B cell (primary cell): ENCODE measurements around the gene PASD1. TPM values are rescaled to one million over a fixed set of nuclear protein-coding genes. Genes with fewer than 3 reads are reported as not detected.

ENCODE experiments used
- ATAC-seq: fragments of 200-7000 bp; cut with Tn5 transposase; one replicate; pipeline ENCODE4 v1.10.0; 2021; ENCODE audit warnings: low read depth, mild to moderate bottlenecking, moderate number of reproducible peaks, moderate library complexity
- CTCF ChIA-PET: fragments of 350-600 bp; sonication (Branson Sonifier 250); formaldehyde crosslinking; loops from one replicate; lab custom pipeline; 2021; ENCODE audit warnings: antibody characterized with exemption, inconsistent platforms; lab: Charles Lee
- POLR2A ChIA-PET: fragments of 350-600 bp; sonication (Branson Sonifier 250); formaldehyde crosslinking; loops from one replicate; lab custom pipeline; 2021; ENCODE audit warnings: antibody characterized with exemption; lab: Charles Lee
- DNase-seq: peaks from one replicate; pipeline ENCODE4 v3.0.0; 2013
- H2AFZ ChIP-seq: 2 replicates; pipeline ENCODE4 v1.6.1; 2012; ENCODE audit warnings: mild to moderate bottlenecking, low read depth, low read length; ENCODE audit not compliant: insufficient read depth, poor library complexity, severe bottlenecking
- H3K27ac ChIP-seq, 2 donors: 1 replicate in 1 of 2; 2 replicates in 1 of 2; pipeline ENCODE4 v1.5.1; 2012 to 2013; ENCODE audit warnings: low read length in 2 of 2, mild to moderate bottlenecking in 2 of 2, moderate library complexity in 1 of 2
- H3K27me3 ChIP-seq, 4 experiments: fragments of 200-600 bp in 1 of 4; sonication (generic) in 1 of 4; replicated peaks in 1 of 4; 1 replicate in 2 of 4; 2 replicates in 2 of 4; pipeline versions ENCODE4 v1.6.1 to v1.7.0; 2013 to 2016; ENCODE audit warnings: low read length in 3 of 4, mild to moderate bottlenecking in 2 of 4, mixed read lengths in 1 of 4, moderate library complexity in 1 of 4; ENCODE audit not compliant: insufficient read depth in 4 of 4, control insufficient read depth in 3 of 4; ENCODE audit errors: control extremely low read depth in 1 of 4
- H3K36me3 ChIP-seq, 2 experiments: replicated peaks in 1 of 2; 1 replicate in 1 of 2; 2 replicates in 1 of 2; pipeline versions ENCODE4 v1.6.1 to v1.7.1; 2013; ENCODE audit warnings: low read length in 1 of 2; ENCODE audit not compliant: insufficient read depth in 2 of 2, control insufficient read depth in 1 of 2; ENCODE audit errors: control extremely low read depth in 1 of 2, extremely low read depth in 1 of 2
- H3K4me1 ChIP-seq, 2 donors: fragments of 200-600 bp in 1 of 2; sonication (generic) in 1 of 2; 1 replicate in 1 of 2; 2 replicates in 1 of 2; pipeline versions ENCODE4 v1.5.1 to v1.6.1; 2013 to 2017; ENCODE audit warnings: low read length in 2 of 2; ENCODE audit not compliant: control insufficient read depth in 2 of 2, insufficient read depth in 2 of 2
- H3K4me2 ChIP-seq: replicated peaks from 2 replicates; pipeline ENCODE3; 2012; ENCODE audit warnings: mild to moderate bottlenecking, low read depth, low read length; ENCODE audit not compliant: poor library complexity, severe bottlenecking
- H3K4me3 ChIP-seq, 5 experiments: fragments of 200-600 bp in 1 of 5; sonication (generic) in 1 of 5; 1 replicate in 3 of 5; 2 replicates in 2 of 5; pipeline versions ENCODE4 v1.5.1 to v1.7.0; 2011 to 2016; ENCODE audit warnings: low read length in 4 of 5, mild to moderate bottlenecking in 4 of 5, low read depth in 2 of 5, control low read depth in 1 of 5, moderate library complexity in 1 of 5; ENCODE audit not compliant: insufficient read depth in 1 of 5; ENCODE audit errors: control extremely low read depth in 1 of 5, extremely low read depth in 1 of 5
- H3K79me2 ChIP-seq: fragments of 200-600 bp; sonication (generic); one replicate; pipeline ENCODE4 v1.6.0; 2016; ENCODE audit warnings: low read length; ENCODE audit not compliant: control insufficient read depth, insufficient read depth
- H3K9ac ChIP-seq: fragments of 200-600 bp; sonication (generic); 2 replicates; pipeline ENCODE4 v1.6.1; 2017; ENCODE audit warnings: mild to moderate bottlenecking, low read length, moderate library complexity
- H3K9me3 ChIP-seq, 3 donors: one replicate each; pipeline versions ENCODE4 v1.6.1 to v1.7.1; 2013; ENCODE audit warnings: low read length in 2 of 3; ENCODE audit not compliant: control insufficient read depth in 2 of 3, insufficient read depth in 1 of 3; ENCODE audit errors: control extremely low read depth in 1 of 3
- H4K20me1 ChIP-seq: 2 replicates; pipeline ENCODE4 v1.6.0; 2012; ENCODE audit warnings: mild to moderate bottlenecking, low read length; ENCODE audit not compliant: insufficient read depth, control insufficient read depth, poor library complexity, severe bottlenecking
- H3K27ac Mint-ChIP-seq: one replicate; pipeline ENCODE4 v1.8.0; 2021; ENCODE audit warnings: mixed read lengths
- H3K27me3 Mint-ChIP-seq: one replicate; pipeline ENCODE4 v1.8.0; 2021; ENCODE audit warnings: mixed read lengths
- H3K4me1 Mint-ChIP-seq: one replicate; pipeline ENCODE4 v1.8.0; 2021; ENCODE audit warnings: mixed read lengths
- H3K4me3 Mint-ChIP-seq: one replicate; pipeline ENCODE4 v1.8.0; 2021; ENCODE audit warnings: mixed read lengths
- H3K9me3 Mint-ChIP-seq: one replicate; pipeline ENCODE4 v1.8.0; 2022; ENCODE audit warnings: mixed read lengths; ENCODE audit not compliant: insufficient read depth
- CTCF ChIP-seq: fragments of 200-600 bp; IDR thresholded peaks from one replicate; pipeline ENCODE4 v1.8.0; 2022; ENCODE audit warnings: antibody characterized with exemption, mild to moderate bottlenecking
- EZH2 ChIP-seq: IDR thresholded peaks from 2 replicates; pipeline ENCODE4 v1.6.1; 2012; ENCODE audit warnings: borderline replicate concordance, low read depth, mild to moderate bottlenecking, moderate library complexity, low read length; ENCODE audit not compliant: insufficient read depth, poor library complexity, severe bottlenecking
- WGBS: methylation state at CpG from one replicate; pipeline ENCODE4 v1.1.5; 2013; ENCODE audit warnings: missing lambda C conversion rate; ENCODE audit not compliant: insufficient coverage; 5-methylcytosine and 5-hydroxymethylcytosine counted together
- intact Hi-C: fragments of 100-400 bp; cut with micrococcal nuclease; formaldehyde crosslinking; loops from one replicate; pipeline ENCODE4 v1.10.0; 2022
- polyA plus RNA-seq: library from polyadenylated mRNA; depleted of rRNA; stranded (reverse); fragments of >200 nt; gene quantifications from 2 replicates; pipeline ENCODE4 v1.2.3, GENCODE V29; 2012
- total RNA-seq, 2 donors: library from RNA; stranded (reverse); fragments of 120-200 nt in 1 of 2; gene quantifications; 1 replicate in 1 of 2; 2 replicates in 1 of 2; pipeline versions ENCODE4 v1.2.3 to v1.2.4, GENCODE V29; 2013 to 2022

The PASD1 gene
- total and polyA plus RNA-seq, 2 donors (not counting 1 experiment from before 2014, with no cell fraction given): not detected

GRCh38 chrX:151516538-151517187 lies 46.8 kb upstream of the PASD1 start:
- Mint-ChIP-seq H3K9me3 (no peaks in the 10 kb centered on the region), H3K27me3 (no peaks in the 10 kb centered on the region), H3K27ac (no peak overlapping the region), H3K4me1 (no peaks in the 10 kb centered on the region), H3K4me3 (no peak overlapping the region)
- H3K9ac ChIP-seq: no peak overlapping the region
- H2AFZ ChIP-seq: no peak overlapping the region
- ChIA-PET CTCF (no interaction called here), POLR2A (no interaction called here)
- H3K4me2 ChIP-seq: no peak overlapping the region
- DNase-seq: no peak
- TF ChIP-seq EZH2: no peak
- no peak for TF ChIP-seq CTCF
- H4K20me1 ChIP-seq: no peaks in the 10 kb centered on the region
- H3K4me1 ChIP-seq: no peaks in the 10 kb centered on the region
- H3K27me3 ChIP-seq: no peaks in the 10 kb centered on the region
- H3K9me3 ChIP-seq: no peaks in the 10 kb centered on the region
- ATAC-seq: no peak
- 83% methylated on average over 15 of the region's 15 CpGs for WGBS
- intact Hi-C loops: no loop called here
- H3K4me3 ChIP-seq: no peak overlapping the region
- no peak overlapping the region for H3K27ac ChIP-seq
- no peaks in the 10 kb centered on the region for H3K79me2 ChIP-seq
- no peaks in the 10 kb centered on the region for H3K36me3 ChIP-seq

GRCh38 chrX:151517421-151517820 lies 46.1 kb upstream of the PASD1 start:
- Histone ChIP-seq H3K9me3 (no peaks in the 10 kb centered on the region), H3K9ac (no peak overlapping the region), H2AFZ (no peak overlapping the region), H3K27ac (no peak overlapping the region), H3K36me3 (no peaks in the 10 kb centered on the region), H3K4me1 (no peaks in the 10 kb centered on the region), H3K4me3 (no peak overlapping the region), H3K79me2 (no peaks in the 10 kb centered on the region), H3K27me3 (peaks cover 0 to 3% (median 0%) of the 10 kb centered on the region in 4 experiments), H4K20me1 (no peaks in the 10 kb centered on the region), H3K4me2 (no peak overlapping the region)
- Mint-ChIP-seq H3K4me3 (no peak overlapping the region), H3K27ac (no peak overlapping the region), H3K9me3 (no peaks in the 10 kb centered on the region), H3K27me3 (no peaks in the 10 kb centered on the region), H3K4me1 (no peaks in the 10 kb centered on the region)
- intact Hi-C loops: no loop called here
- TF ChIP-seq EZH2 (no peak), CTCF (no peak)
- no CpG with 5 or more reads among the region's 2 CpGs for WGBS
- CTCF ChIA-PET: no interaction called here
- POLR2A ChIA-PET: no interaction called here
- DNase-seq (no peak), ATAC-seq (no peak)
